Hepatocyte (in vitro differentiated cells): ENCODE measurements around the gene PHF12. TPM values are rescaled to one million over a fixed set of nuclear protein-coding genes. Genes with fewer than 3 reads are reported as not detected.

ENCODE experiments used
- DNase-seq: peaks from one replicate; pipeline ENCODE4 v3.0.0-alpha.2; 2016; ENCODE audit warnings: low spot score
- H2AFZ ChIP-seq: fragments of 200-600 bp; sonication (generic); 2 replicates; pipeline ENCODE4 v1.6.0; 2016; ENCODE audit warnings: antibody characterized with exemption, mild to moderate bottlenecking
- H3K27ac ChIP-seq: fragments of 200-600 bp; sonication (generic); 2 replicates; pipeline ENCODE4 v1.5.1; 2016; ENCODE audit warnings: mild to moderate bottlenecking
- H3K27me3 ChIP-seq: fragments of 200-600 bp; sonication (generic); 2 replicates; pipeline ENCODE4 v1.6.1; 2016
- H3K36me3 ChIP-seq: fragments of 200-600 bp; sonication (generic); replicated peaks from 2 replicates; pipeline ENCODE4 v1.5.1; 2016; ENCODE audit warnings: low read depth; ENCODE audit not compliant: insufficient read depth
- H3K4me1 ChIP-seq: fragments of 200-600 bp; sonication (generic); 2 replicates; pipeline ENCODE4 v1.5.1; 2016; ENCODE audit warnings: mild to moderate bottlenecking, moderate library complexity; ENCODE audit not compliant: insufficient read depth
- H3K4me2 ChIP-seq: fragments of 200-600 bp; sonication (generic); 2 replicates; pipeline ENCODE4 v1.6.0; 2016
- H3K4me3 ChIP-seq: fragments of 200-600 bp; sonication (generic); 2 replicates; pipeline ENCODE4 v1.5.1; 2016; ENCODE audit warnings: mild to moderate bottlenecking
- H3K79me2 ChIP-seq: fragments of 200-600 bp; sonication (generic); 2 replicates; pipeline ENCODE4 v1.6.0; 2017; ENCODE audit warnings: mild to moderate bottlenecking
- H3K9me2 ChIP-seq: fragments of 200-600 bp; sonication (generic); replicated peaks from 2 replicates; pipeline ENCODE4 v1.6.0; 2017; ENCODE audit warnings: mild to moderate bottlenecking; ENCODE audit not compliant: insufficient read depth
- H3K9me3 ChIP-seq: fragments of 200-600 bp; sonication (generic); 2 replicates; pipeline ENCODE4 v1.5.1; 2016; ENCODE audit warnings: low read depth, mild to moderate bottlenecking
- H4K20me1 ChIP-seq: fragments of 200-600 bp; sonication (generic); 2 replicates; pipeline ENCODE4 v1.6.0; 2016; ENCODE audit warnings: mild to moderate bottlenecking; ENCODE audit not compliant: insufficient read depth, poor library complexity, severe bottlenecking
- EZH2 ChIP-seq: fragments of 200-600 bp; sonication (generic); IDR thresholded peaks from 2 replicates; pipeline ENCODE4 v1.6.1; 2016; ENCODE audit warnings: antibody characterized with exemption, mild to moderate bottlenecking, borderline replicate concordance
- EZH2phosphoT487 ChIP-seq: fragments of 200-600 bp; sonication (generic); IDR thresholded peaks from one replicate; pipeline ENCODE4 v1.6.1; 2018; ENCODE audit warnings: antibody characterized with exemption, mild to moderate bottlenecking, low read depth, moderate library complexity; ENCODE audit not compliant: unreplicated experiment, severe bottlenecking
- WGBS: methylation state at CpG from one replicate; pipeline ENCODE4 v1.1.6; 2016; ENCODE audit warnings: low lambda C conversion rate; ENCODE audit errors: missing lambda C conversion rate; 5-methylcytosine and 5-hydroxymethylcytosine counted together
- polyA plus RNA-seq: library from polyadenylated mRNA; unstranded; fragments of >200 nt; fragmentation: Nextera tagmentation; extraction: Ambion mirVana; gene quantifications from 2 replicates; pipeline ENCODE4 v1.2.1, GENCODE V29; 2016
- total RNA-seq: library from RNA; depleted of rRNA; stranded (reverse); fragments of >200 nt; gene quantifications from 2 replicates; pipeline ENCODE4 v1.2.3, GENCODE V29; 2014
- TF ChIP-seq, protein P1 (sequence below): fragments of 200-600 bp; sonication (generic); IDR thresholded peaks from 2 replicates; pipeline ENCODE4 v1.5.1; 2016; ENCODE audit warnings: antibody characterized with exemption, mild to moderate bottlenecking; ENCODE audit not compliant: poor library complexity

PHF12 gene
- total and polyA plus RNA-seq, 2 experiments from 2014 or later = 12.1 to 19.0 TPM

DNA sequence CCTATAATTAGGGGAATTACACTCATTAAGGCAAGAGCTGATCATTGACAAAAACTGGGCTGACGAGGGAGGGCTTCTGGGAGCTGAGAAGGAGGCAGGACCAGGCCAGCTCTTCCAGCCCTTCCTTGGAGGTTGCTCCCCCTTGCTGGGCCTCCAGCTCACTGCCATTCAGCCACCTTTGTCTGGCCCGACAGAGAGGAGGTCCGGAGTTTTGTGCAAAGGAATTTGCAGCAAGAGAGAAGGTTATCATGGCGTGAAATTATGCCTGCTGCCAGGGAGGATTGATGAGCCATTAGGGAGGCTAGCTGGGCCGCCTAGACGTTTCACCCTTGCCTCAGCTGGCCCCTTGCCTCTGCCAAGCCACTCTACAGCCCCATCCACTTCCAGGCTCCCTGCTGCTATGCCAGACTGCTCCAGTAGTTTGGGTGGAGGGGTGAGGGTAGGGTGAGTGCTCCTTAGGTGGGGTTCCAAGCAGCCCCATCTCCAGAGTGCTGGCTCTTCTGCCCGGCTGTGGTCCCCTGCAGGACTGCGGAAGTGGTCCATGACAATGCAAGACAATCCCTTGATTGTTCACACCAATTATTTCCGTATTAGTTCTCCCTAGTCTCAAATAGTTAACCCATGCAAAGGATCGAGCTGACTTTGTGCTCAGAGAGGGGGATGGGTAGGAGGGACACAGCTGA, 17.1 kb upstream of the PHF12 start:
- Histone ChIP-seq H3K4me2 (no peak overlapping the region), H3K27ac (no peak overlapping the region), H2AFZ (no peak overlapping the region), H3K79me2 (no peaks in the 10 kb centered on the region), H3K9me2 (no peaks in the 10 kb centered on the region), H3K27me3 (peaks cover 8% of the 10 kb centered on the region), H3K4me3 (no peak overlapping the region), H3K4me1 (peaks cover 5% of the 10 kb centered on the region), H3K36me3 (no peaks in the 10 kb centered on the region), H4K20me1 (no peaks in the 10 kb centered on the region), H3K9me3 (no peaks in the 10 kb centered on the region)
- DNase-seq = peak; percentile 52
- no peak for TF ChIP-seq EZH2
- TF ChIP-seq, protein P1, sequence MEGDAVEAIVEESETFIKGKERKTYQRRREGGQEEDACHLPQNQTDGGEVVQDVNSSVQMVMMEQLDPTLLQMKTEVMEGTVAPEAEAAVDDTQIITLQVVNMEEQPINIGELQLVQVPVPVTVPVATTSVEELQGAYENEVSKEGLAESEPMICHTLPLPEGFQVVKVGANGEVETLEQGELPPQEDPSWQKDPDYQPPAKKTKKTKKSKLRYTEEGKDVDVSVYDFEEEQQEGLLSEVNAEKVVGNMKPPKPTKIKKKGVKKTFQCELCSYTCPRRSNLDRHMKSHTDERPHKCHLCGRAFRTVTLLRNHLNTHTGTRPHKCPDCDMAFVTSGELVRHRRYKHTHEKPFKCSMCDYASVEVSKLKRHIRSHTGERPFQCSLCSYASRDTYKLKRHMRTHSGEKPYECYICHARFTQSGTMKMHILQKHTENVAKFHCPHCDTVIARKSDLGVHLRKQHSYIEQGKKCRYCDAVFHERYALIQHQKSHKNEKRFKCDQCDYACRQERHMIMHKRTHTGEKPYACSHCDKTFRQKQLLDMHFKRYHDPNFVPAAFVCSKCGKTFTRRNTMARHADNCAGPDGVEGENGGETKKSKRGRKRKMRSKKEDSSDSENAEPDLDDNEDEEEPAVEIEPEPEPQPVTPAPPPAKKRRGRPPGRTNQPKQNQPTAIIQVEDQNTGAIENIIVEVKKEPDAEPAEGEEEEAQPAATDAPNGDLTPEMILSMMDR = no peak
- no peak for TF ChIP-seq EZH2phosphoT487
- WGBS = 29% methylated on average over 10 of the region's 10 CpGs

GRCh38 chr17:28967221-28968135, 16.2 kb upstream of the PHF12 start:
- no peak for DNase-seq
- no peaks in the 10 kb centered on the region for H3K36me3 ChIP-seq
- no peak for TF ChIP-seq EZH2phosphoT487
- TF ChIP-seq, protein P1 = no peak
- TF ChIP-seq EZH2 = no peak
- no peak overlapping the region for H2AFZ ChIP-seq
- H3K27me3 ChIP-seq = peaks cover 6% of the 10 kb centered on the region
- peaks cover 5% of the 10 kb centered on the region for H3K4me1 ChIP-seq
- no peaks in the 10 kb centered on the region for H3K9me3 ChIP-seq
- no peak overlapping the region for H3K4me3 ChIP-seq
- no peaks in the 10 kb centered on the region for H4K20me1 ChIP-seq
- no peaks in the 10 kb centered on the region for H3K9me2 ChIP-seq
- no peaks in the 10 kb centered on the region for H3K79me2 ChIP-seq
- WGBS = 56% methylated on average over 7 of the region's 7 CpGs
- no peak overlapping the region for H3K4me2 ChIP-seq
- H3K27ac ChIP-seq = no peak overlapping the region

GRCh38 chr17:28963841-28964240, 12.5 kb upstream of the PHF12 start:
- Histone ChIP-seq H3K9me3 (no peaks in the 10 kb centered on the region), H3K27me3 (peaks cover 6% of the 10 kb centered on the region), H3K79me2 (no peaks in the 10 kb centered on the region), H2AFZ (no peak overlapping the region), H3K36me3 (no peaks in the 10 kb centered on the region), H3K27ac (no peak overlapping the region), H3K4me3 (no peak overlapping the region), H4K20me1 (no peaks in the 10 kb centered on the region), H3K4me2 (no peak overlapping the region), H3K4me1 (peaks cover 5% of the 10 kb centered on the region), H3K9me2 (no peaks in the 10 kb centered on the region)
- no peak for DNase-seq
- 81% methylated on average over 8 of the region's 8 CpGs for WGBS
- TF ChIP-seq EZH2phosphoT487 (no peak), EZH2 (no peak)
- TF ChIP-seq, protein P1 = no peak
